ENCODE results near the gene GPC3. TPM values are rescaled to one million over a fixed set of nuclear protein-coding genes. Genes with fewer than 3 reads are reported as not detected.

The GPC3 gene
- total RNA-seq, 1 experiment from 2014 or later = 32.4 TPM

DNA sequence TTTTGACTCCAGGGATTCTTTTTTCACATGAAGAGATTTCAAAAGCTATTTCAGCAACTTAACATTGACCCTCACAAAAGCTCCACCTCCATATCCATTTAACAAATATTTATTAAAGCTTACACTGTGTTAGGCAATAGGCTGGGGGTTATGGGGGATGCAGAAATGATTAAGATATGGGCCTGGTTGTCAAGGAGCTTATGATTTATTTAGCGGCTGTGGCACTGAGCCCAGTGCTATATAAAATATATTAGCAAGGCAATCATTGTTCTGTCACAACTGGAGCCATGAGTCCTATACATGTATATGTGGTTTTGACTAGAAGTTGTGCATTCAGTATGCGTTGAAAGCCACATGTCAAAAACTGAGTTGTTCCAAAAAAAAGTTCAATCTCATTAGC lies 131.1 kb downstream of the GPC3 start:
- POLR2A ChIA-PET = no interaction called here
- DNase-seq (ENCODE audit: low spot score) (no peak), ATAC-seq (no peak)
- Mint-ChIP-seq H3K4me3 (no peak overlapping the region), H3K4me1 (peaks cover 9% of the 10 kb centered on the region), H3K27ac (no peak overlapping the region), H3K9me3 (no peaks in the 10 kb centered on the region), H3K36me3 (no peaks in the 10 kb centered on the region), H3K27me3 (ENCODE audit: low read depth) (no peaks in the 10 kb centered on the region; the same call in 1 of the 2 replicates)
- CTCF ChIA-PET = interaction anchor here (1.2 kb wide), 1 partner anchor 440 kb away, joined by 3 read pairs; no protein-coding TSS in a partner anchor
- TF ChIP-seq, protein P1, sequence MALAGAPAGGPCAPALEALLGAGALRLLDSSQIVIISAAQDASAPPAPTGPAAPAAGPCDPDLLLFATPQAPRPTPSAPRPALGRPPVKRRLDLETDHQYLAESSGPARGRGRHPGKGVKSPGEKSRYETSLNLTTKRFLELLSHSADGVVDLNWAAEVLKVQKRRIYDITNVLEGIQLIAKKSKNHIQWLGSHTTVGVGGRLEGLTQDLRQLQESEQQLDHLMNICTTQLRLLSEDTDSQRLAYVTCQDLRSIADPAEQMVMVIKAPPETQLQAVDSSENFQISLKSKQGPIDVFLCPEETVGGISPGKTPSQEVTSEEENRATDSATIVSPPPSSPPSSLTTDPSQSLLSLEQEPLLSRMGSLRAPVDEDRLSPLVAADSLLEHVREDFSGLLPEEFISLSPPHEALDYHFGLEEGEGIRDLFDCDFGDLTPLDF (CRISPR knock-in tag; IDR thresholded peaks at IDR 0.05) = no peak
- TF ChIP-seq GTF2I (CRISPR knock-in tag; conservative IDR thresholded peaks at IDR 0.05) (no peak), ZNF317 (CRISPR knock-in tag; IDR thresholded peaks at IDR 0.05; ENCODE audit: borderline replicate concordance, low read depth) (no peak), NR2C2 (CRISPR knock-in tag; IDR thresholded peaks at IDR 0.05) (no peak), NR3C1 (CRISPR knock-in tag; conservative IDR thresholded peaks at IDR 0.05; ENCODE audit: low read depth) (no peak), ELF4 (CRISPR knock-in tag; IDR thresholded peaks at IDR 0.05; ENCODE audit: low read depth) (no peak), SMAD4 (CRISPR knock-in tag; IDR thresholded peaks at IDR 0.05) (no peak)
- TF ChIP-seq, protein P2, sequence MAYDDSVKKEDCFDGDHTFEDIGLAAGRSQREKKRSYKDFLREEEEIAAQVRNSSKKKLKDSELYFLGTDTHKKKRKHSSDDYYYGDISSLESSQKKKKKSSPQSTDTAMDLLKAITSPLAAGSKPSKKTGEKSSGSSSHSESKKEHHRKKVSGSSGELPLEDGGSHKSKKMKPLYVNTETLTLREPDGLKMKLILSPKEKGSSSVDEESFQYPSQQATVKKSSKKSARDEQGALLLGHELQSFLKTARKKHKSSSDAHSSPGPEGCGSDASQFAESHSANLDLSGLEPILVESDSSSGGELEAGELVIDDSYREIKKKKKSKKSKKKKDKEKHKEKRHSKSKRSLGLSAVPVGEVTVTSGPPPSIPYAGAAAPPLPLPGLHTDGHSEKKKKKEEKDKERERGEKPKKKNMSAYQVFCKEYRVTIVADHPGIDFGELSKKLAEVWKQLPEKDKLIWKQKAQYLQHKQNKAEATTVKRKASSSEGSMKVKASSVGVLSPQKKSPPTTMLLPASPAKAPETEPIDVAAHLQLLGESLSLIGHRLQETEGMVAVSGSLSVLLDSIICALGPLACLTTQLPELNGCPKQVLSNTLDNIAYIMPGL (CRISPR knock-in tag; IDR thresholded peaks at IDR 0.05) = no peak
- TF ChIP-seq, protein P3, sequence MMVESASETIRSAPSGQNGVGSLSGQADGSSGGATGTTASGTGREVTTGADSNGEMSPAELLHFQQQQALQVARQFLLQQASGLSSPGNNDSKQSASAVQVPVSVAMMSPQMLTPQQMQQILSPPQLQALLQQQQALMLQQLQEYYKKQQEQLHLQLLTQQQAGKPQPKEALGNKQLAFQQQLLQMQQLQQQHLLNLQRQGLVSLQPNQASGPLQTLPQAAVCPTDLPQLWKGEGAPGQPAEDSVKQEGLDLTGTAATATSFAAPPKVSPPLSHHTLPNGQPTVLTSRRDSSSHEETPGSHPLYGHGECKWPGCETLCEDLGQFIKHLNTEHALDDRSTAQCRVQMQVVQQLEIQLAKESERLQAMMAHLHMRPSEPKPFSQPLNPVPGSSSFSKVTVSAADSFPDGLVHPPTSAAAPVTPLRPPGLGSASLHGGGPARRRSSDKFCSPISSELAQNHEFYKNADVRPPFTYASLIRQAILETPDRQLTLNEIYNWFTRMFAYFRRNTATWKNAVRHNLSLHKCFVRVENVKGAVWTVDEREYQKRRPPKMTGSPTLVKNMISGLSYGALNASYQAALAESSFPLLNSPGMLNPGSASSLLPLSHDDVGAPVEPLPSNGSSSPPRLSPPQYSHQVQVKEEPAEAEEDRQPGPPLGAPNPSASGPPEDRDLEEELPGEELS (CRISPR knock-in tag; IDR thresholded peaks at IDR 0.05) = no peak
- TF ChIP-seq, protein P4, sequence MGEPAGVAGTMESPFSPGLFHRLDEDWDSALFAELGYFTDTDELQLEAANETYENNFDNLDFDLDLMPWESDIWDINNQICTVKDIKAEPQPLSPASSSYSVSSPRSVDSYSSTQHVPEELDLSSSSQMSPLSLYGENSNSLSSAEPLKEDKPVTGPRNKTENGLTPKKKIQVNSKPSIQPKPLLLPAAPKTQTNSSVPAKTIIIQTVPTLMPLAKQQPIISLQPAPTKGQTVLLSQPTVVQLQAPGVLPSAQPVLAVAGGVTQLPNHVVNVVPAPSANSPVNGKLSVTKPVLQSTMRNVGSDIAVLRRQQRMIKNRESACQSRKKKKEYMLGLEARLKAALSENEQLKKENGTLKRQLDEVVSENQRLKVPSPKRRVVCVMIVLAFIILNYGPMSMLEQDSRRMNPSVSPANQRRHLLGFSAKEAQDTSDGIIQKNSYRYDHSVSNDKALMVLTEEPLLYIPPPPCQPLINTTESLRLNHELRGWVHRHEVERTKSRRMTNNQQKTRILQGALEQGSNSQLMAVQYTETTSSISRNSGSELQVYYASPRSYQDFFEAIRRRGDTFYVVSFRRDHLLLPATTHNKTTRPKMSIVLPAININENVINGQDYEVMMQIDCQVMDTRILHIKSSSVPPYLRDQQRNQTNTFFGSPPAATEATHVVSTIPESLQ (CRISPR knock-in tag; IDR thresholded peaks at IDR 0.05) = no peak
- TF ChIP-seq, protein P5, sequence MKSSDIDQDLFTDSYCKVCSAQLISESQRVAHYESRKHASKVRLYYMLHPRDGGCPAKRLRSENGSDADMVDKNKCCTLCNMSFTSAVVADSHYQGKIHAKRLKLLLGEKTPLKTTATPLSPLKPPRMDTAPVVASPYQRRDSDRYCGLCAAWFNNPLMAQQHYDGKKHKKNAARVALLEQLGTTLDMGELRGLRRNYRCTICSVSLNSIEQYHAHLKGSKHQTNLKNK (CRISPR knock-in tag; IDR thresholded peaks at IDR 0.05) = no peak

DNA sequence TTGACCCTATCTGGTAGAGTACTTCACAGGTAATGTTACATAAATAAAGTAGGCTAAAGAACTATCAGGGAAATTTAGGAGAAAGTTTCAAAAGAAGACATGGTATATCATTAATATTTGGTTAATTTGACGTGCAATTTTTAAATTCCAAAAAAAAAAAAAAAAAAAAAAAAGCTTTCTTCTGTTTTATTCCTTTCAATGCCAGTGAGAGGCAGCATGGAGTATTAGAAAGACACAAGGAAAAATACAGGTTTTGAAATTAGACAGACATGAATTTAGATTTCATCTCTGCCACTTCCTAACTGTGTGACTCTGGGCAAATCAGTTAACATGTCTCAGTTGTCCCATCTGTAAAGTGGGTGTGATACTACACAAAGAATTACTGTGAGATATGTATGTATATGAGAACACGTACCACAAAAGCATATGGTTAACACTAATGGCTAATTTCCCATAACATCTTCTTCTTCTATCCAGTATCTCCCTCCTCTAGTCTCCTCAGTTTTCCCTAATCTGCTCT lies 132.5 kb downstream of the GPC3 start:
- H3K9me3 Mint-ChIP-seq = no peaks in the 10 kb centered on the region
- no peak for DNase-seq (ENCODE audit: low spot score)
- H3K27ac Mint-ChIP-seq = no peak overlapping the region
- POLR2A ChIA-PET = interaction anchor here (0.6 kb wide), 2 partner anchors 56 to 674 kb away, joined by 3 to 7 read pairs; no protein-coding TSS in a partner anchor
- CTCF ChIA-PET = interaction anchor here (1.0 to 2.3 kb wide), 4 partner anchors 14 to 168 kb away, joined by 3 to 7 read pairs (median 3); no protein-coding TSS in a partner anchor
- no peak overlapping the region for H3K4me3 Mint-ChIP-seq
- H3K36me3 Mint-ChIP-seq = no peaks in the 10 kb centered on the region
- no peaks in the 10 kb centered on the region; the same call in 1 of the 2 replicates for H3K27me3 Mint-ChIP-seq (ENCODE audit: low read depth)
- ATAC-seq = no peak
- H3K4me1 Mint-ChIP-seq = peaks cover 5% of the 10 kb centered on the region; the same call in 1 of the 2 replicates
- TF ChIP-seq, protein P6, sequence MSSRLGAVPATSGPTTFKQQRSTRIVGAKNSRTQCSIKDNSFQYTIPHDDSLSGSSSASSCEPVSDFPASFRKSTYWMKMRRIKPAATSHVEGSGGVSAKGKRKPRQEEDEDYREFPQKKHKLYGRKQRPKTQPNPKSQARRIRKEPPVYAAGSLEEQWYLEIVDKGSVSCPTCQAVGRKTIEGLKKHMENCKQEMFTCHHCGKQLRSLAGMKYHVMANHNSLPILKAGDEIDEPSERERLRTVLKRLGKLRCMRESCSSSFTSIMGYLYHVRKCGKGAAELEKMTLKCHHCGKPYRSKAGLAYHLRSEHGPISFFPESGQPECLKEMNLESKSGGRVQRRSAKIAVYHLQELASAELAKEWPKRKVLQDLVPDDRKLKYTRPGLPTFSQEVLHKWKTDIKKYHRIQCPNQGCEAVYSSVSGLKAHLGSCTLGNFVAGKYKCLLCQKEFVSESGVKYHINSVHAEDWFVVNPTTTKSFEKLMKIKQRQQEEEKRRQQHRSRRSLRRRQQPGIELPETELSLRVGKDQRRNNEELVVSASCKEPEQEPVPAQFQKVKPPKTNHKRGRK (CRISPR knock-in tag; IDR thresholded peaks at IDR 0.05; ENCODE audit: borderline replicate concordance) = no peak
- TF ChIP-seq, protein P3 (CRISPR knock-in tag; IDR thresholded peaks at IDR 0.05) = no peak
- TF ChIP-seq FOXJ3 (CRISPR knock-in tag; IDR thresholded peaks at IDR 0.05; ENCODE audit: borderline replicate concordance) (no peak), NFATC4 (CRISPR knock-in tag; IDR thresholded peaks at IDR 0.05) (no peak), RELA (CRISPR knock-in tag; IDR thresholded peaks at IDR 0.05; ENCODE audit: borderline replicate concordance) (no peak), MYBL2 (CRISPR knock-in tag; IDR thresholded peaks at IDR 0.05) (no peak)
- TF ChIP-seq, protein P7, sequence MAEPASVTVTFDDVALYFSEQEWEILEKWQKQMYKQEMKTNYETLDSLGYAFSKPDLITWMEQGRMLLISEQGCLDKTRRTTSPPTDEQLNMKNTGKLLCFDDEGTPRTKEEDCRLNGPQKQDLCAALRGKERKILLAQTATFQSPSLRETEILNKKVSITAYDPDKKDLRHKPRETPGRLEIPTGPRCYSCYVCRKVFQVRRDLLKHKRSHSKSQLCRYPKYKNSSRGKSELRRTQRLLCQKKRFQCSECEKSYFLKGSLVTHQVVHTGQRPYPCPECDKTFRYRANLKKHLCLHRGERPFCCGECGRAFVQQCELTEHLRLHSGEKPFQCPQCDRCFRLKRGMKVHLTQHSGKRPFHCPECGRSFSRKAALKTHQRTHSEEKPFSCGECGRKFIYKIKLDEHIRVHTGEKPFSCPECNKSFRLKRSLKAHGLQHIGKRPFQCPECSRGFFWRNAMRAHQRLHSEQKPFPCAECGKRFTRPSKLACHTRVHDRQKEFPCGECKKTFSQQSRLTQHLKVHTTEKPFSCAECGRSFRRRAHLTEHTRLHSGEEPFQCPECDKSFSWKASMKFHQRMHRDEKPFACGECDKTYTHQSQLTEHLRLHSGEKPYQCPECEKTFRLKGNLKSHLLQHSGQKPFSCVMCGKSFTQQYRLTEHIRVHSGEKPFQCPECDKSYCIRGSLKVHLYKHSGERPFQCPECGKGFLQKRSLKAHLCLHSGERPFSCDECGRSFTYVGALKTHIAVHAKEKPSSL (CRISPR knock-in tag; conservative IDR thresholded peaks at IDR 0.05) = no peak
- TF ChIP-seq, protein P8, sequence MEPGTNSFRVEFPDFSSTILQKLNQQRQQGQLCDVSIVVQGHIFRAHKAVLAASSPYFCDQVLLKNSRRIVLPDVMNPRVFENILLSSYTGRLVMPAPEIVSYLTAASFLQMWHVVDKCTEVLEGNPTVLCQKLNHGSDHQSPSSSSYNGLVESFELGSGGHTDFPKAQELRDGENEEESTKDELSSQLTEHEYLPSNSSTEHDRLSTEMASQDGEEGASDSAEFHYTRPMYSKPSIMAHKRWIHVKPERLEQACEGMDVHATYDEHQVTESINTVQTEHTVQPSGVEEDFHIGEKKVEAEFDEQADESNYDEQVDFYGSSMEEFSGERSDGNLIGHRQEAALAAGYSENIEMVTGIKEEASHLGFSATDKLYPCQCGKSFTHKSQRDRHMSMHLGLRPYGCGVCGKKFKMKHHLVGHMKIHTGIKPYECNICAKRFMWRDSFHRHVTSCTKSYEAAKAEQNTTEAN (CRISPR knock-in tag; IDR thresholded peaks at IDR 0.05) = no peak
